H1 (cell line): Measurements from ENCODE around the gene LIMK2. TPM values are rescaled to one million over a fixed set of nuclear protein-coding genes. Genes with fewer than 3 reads are reported as not detected.

ENCODE experiments used
- CTCF ChIA-PET: fragments of 300-600 bp; sonication (Branson Sonifier 250); formaldehyde crosslinking; loops from one replicate; lab custom pipeline; 2021; ENCODE audit not compliant: partially characterized antibody; lab: Charles Lee
- POLR2A ChIA-PET: fragments of 300-600 bp; sonication (Branson Sonifier 250); formaldehyde crosslinking; loops from one replicate; lab custom pipeline; 2021; ENCODE audit warnings: inconsistent platforms; ENCODE audit not compliant: partially characterized antibody; lab: Charles Lee
- DNase-seq, 2 experiments: peaks; one replicate each; pipeline versions ENCODE4 v3.0.0 to v3.0.0-alpha.2; 2010 to 2022; ENCODE audit warnings: low spot score in 2 of 2, low read depth in 1 of 2, mixed read lengths in 1 of 2
- FAIRE-seq: peaks from 2 replicates; lab custom pipeline; 2011; peaks lifted over from hg19 to GRCh38; lab: Jason Lieb, UNC
- H2AFZ ChIP-seq: 2 replicates; pipeline ENCODE4 v1.8.1; 2012; ENCODE audit warnings: low read length, inconsistent platforms
- H2AK5ac ChIP-seq: 2 replicates; pipeline ENCODE4 v1.6.1; 2013; ENCODE audit warnings: low read depth, low read length
- H2BK120ac ChIP-seq: replicated peaks from 2 replicates; pipeline ENCODE3; 2013; ENCODE audit warnings: low read depth, low read length, inconsistent platforms
- H2BK12ac ChIP-seq: 2 replicates; pipeline ENCODE4 v1.6.1; 2013; ENCODE audit warnings: low read depth, low read length
- H2BK15ac ChIP-seq: 2 replicates; pipeline ENCODE4 v1.6.1; 2013; ENCODE audit warnings: low read length
- H2BK20ac ChIP-seq: 2 replicates; pipeline ENCODE4 v1.6.1; 2013; ENCODE audit warnings: low read length
- H2BK5ac ChIP-seq: 2 replicates; pipeline ENCODE4 v1.6.1; 2013; ENCODE audit warnings: low read depth, low read length
- H3K14ac ChIP-seq: 2 replicates; pipeline ENCODE4 v1.6.1; 2013; ENCODE audit warnings: inconsistent platforms; ENCODE audit not compliant: insufficient read length
- H3K18ac ChIP-seq: 2 replicates; pipeline ENCODE4 v1.6.1; 2013; ENCODE audit warnings: low read length; ENCODE audit errors: extremely low read depth
- H3K23ac ChIP-seq: 2 replicates; pipeline ENCODE4 v1.6.1; 2013; ENCODE audit warnings: inconsistent platforms; ENCODE audit not compliant: insufficient read length
- H3K23me2 ChIP-seq: 2 replicates; pipeline ENCODE4 v1.6.1; 2013; ENCODE audit warnings: low read depth, low read length
- H3K27ac ChIP-seq: 2 replicates; pipeline ENCODE4 v1.6.1; 2011; ENCODE audit warnings: low read depth, low read length, inconsistent platforms
- H3K27me3 ChIP-seq, 4 experiments: replicated peaks in 1 of 4; 1 replicate in 1 of 4; 2 replicates in 3 of 4; pipeline versions ENCODE4 v1.6.1 to v1.8.1; 2011 to 2013; ENCODE audit warnings: low read length in 3 of 4, mild to moderate bottlenecking in 3 of 4, inconsistent platforms in 2 of 4, mixed read lengths in 2 of 4, moderate library complexity in 1 of 4; ENCODE audit not compliant: control insufficient read depth in 3 of 4, insufficient read depth in 3 of 4; ENCODE audit errors: extremely low read depth in 1 of 4
- H3K36me3 ChIP-seq, 4 experiments: 2 replicates each; pipeline versions ENCODE4 v1.6.1 to v1.8.1; 2011 to 2013; ENCODE audit warnings: mild to moderate bottlenecking in 4 of 4, low read length in 3 of 4, moderate library complexity in 2 of 4, control low read depth in 1 of 4, inconsistent platforms in 1 of 4; ENCODE audit not compliant: insufficient read depth in 4 of 4, control insufficient read depth in 2 of 4
- H3K4ac ChIP-seq: replicated peaks from 2 replicates; pipeline ENCODE3; 2013; ENCODE audit warnings: low read length, low read depth, mixed read lengths, inconsistent platforms; ENCODE audit not compliant: insufficient read length
- H3K4me1 ChIP-seq, 4 experiments: replicated peaks in 1 of 4; 1 replicate in 1 of 4; 2 replicates in 3 of 4; pipeline versions ENCODE4 v1.6.1 to v1.8.1; 2011 to 2013; ENCODE audit warnings: low read length in 3 of 4, inconsistent platforms in 2 of 4, mixed read lengths in 1 of 4; ENCODE audit not compliant: insufficient read depth in 4 of 4, control insufficient read depth in 3 of 4
- H3K4me2 ChIP-seq, 2 experiments: 2 replicates each; pipeline versions ENCODE4 v1.6.1 to v1.8.1; 2011 to 2013; ENCODE audit warnings: low read depth in 2 of 2, low read length in 2 of 2, control low read depth in 1 of 2, inconsistent platforms in 1 of 2, mild to moderate bottlenecking in 1 of 2; ENCODE audit not compliant: insufficient read depth in 1 of 2
- H3K4me3 ChIP-seq, 4 experiments: fragments of 200-600, 300-600 bp in 1 of 4; sonication (generic), shearing (Covaris generic), sonication (Bioruptor Twin) in 1 of 4; 2 replicates each; pipeline versions ENCODE4 v1.5.1 to v1.8.1; 2011 to 2016; ENCODE audit warnings: low read length in 4 of 4, low read depth in 3 of 4, control low read depth in 2 of 4, inconsistent platforms in 2 of 4, mild to moderate bottlenecking in 2 of 4, mixed read lengths in 1 of 4, moderate library complexity in 1 of 4; ENCODE audit not compliant: insufficient read depth in 2 of 4; ENCODE audit errors: extremely low read depth in 1 of 4
- H3K56ac ChIP-seq: replicated peaks from 2 replicates; pipeline ENCODE3; 2013; ENCODE audit warnings: low read depth, mild to moderate bottlenecking, mixed read lengths, low read length, inconsistent platforms; ENCODE audit not compliant: insufficient read length
- H3K79me1 ChIP-seq: 2 replicates; pipeline ENCODE4 v1.6.1; 2013; ENCODE audit warnings: low read depth, low read length, control low read depth
- H3K79me2 ChIP-seq, 2 experiments: 2 replicates each; pipeline versions ENCODE4 v1.6.1 to v1.8.1; 2012 to 2013; ENCODE audit warnings: low read length in 2 of 2, mild to moderate bottlenecking in 2 of 2, inconsistent platforms in 1 of 2; ENCODE audit not compliant: insufficient read depth in 2 of 2, control insufficient read depth in 1 of 2
- H3K9ac ChIP-seq, 4 experiments: replicated peaks in 1 of 4; 1 replicate in 1 of 4; 2 replicates in 3 of 4; pipeline versions ENCODE4 v1.6.1 to v1.8.1; 2011 to 2013; ENCODE audit warnings: low read depth in 3 of 4, low read length in 3 of 4, control low read depth in 2 of 4, mild to moderate bottlenecking in 2 of 4, moderate library complexity in 2 of 4, inconsistent platforms in 1 of 4; ENCODE audit errors: extremely low read depth in 1 of 4
- H3K9me3 ChIP-seq, 2 experiments: 2 replicates each; pipeline versions ENCODE4 v1.6.1 to v1.8.1; 2012 to 2013; ENCODE audit warnings: mild to moderate bottlenecking in 2 of 2, moderate library complexity in 2 of 2, control low read depth in 1 of 2, inconsistent platforms in 1 of 2, low read depth in 1 of 2, low read length in 1 of 2, mixed read lengths in 1 of 2; ENCODE audit not compliant: insufficient read depth in 2 of 2
- H4K20me1 ChIP-seq, 2 experiments: replicated peaks in 1 of 2; 2 replicates each; pipeline versions ENCODE3 to v1.8.1; 2011 to 2013; ENCODE audit warnings: inconsistent platforms in 2 of 2, low read length in 2 of 2, mild to moderate bottlenecking in 1 of 2; ENCODE audit not compliant: insufficient read depth in 2 of 2, control insufficient read depth in 1 of 2
- H4K5ac ChIP-seq: 2 replicates; pipeline ENCODE4 v1.6.1; 2013; ENCODE audit warnings: low read length, low read depth, mixed read lengths, inconsistent platforms; ENCODE audit not compliant: insufficient read length
- H4K8ac ChIP-seq: 2 replicates; pipeline ENCODE4 v1.8.0; 2013; ENCODE audit warnings: mild to moderate bottlenecking, moderate library complexity, low read length, inconsistent platforms; ENCODE audit not compliant: insufficient read depth; ENCODE audit errors: extremely low read depth
- H4K91ac ChIP-seq: replicated peaks from 2 replicates; pipeline ENCODE3; 2013; ENCODE audit warnings: low read length, mixed read lengths, inconsistent platforms; ENCODE audit not compliant: insufficient read length
- SIX5 ChIP-seq: IDR thresholded peaks from 2 replicates; pipeline ENCODE4 v1.6.1; 2011; ENCODE audit warnings: mild to moderate bottlenecking, low read depth, low read length
- USF2 ChIP-seq: IDR thresholded peaks from 2 replicates; pipeline ENCODE4 v1.6.1; 2011; ENCODE audit warnings: low read length, improper control_type of control experiment
- WGBS, 2 experiments: shearing (Covaris generic) in 1 of 2; methylation state at CpG; one replicate each; pipeline versions ENCODE4 v1.1.6 to v1.1.7; 2013 to 2015; ENCODE audit warnings: low lambda C conversion rate in 2 of 2, mixed read lengths in 2 of 2, inconsistent platforms in 1 of 2, low coverage in 1 of 2, missing lambda C conversion rate in 1 of 2; ENCODE audit not compliant: insufficient replicate concordance in 2 of 2, insufficient coverage in 1 of 2, insufficient read length in 1 of 2; ENCODE audit errors: extremely low coverage in 1 of 2, missing lambda C conversion rate in 1 of 2; 5-methylcytosine and 5-hydroxymethylcytosine counted together
- polyA plus RNA-seq, 7 experiments: library from polyadenylated mRNA; depleted of rRNA in 3 of 7; stranded (reverse) in 5 of 7; unstranded in 2 of 7; fragments of >200 nt in 5 of 7; fragments of 200-250 nt in 2 of 7; gene quantifications; 1 replicate in 5 of 7; 2 replicates in 1 of 7; 4 replicates in 1 of 7; pipeline versions ENCODE4 v1.2.1 to v1.2.3, GENCODE V29; 2011 to 2013; ENCODE audit warnings: missing spikeins in 2 of 7, mixed read lengths in 2 of 7
- total RNA-seq: library from RNA; stranded (reverse); fragmentation: NEBNext Ultra II Directional; extraction: Animal tissue kit (Norgen Biotek cat#: 25700); gene quantifications from 2 replicates; pipeline ENCODE4 v1.2.1, GENCODE V29; 2021

The LIMK2 gene
- total and polyA plus RNA-seq, 2 of the 8 experiments (the other 6 are each of a cell fraction or from before 2014, with no cell fraction given): 13.2 to 37.6 TPM

- H3K14ac ChIP-seq: no peak overlapping the region
- no peaks in the 10 kb centered on the region for H3K79me2 ChIP-seq
- no peaks in the 10 kb centered on the region for H3K4me1 ChIP-seq
- H2AFZ ChIP-seq: no peak overlapping the region
- H2AK5ac ChIP-seq: no peak overlapping the region
- no peaks in the 10 kb centered on the region for H3K9me3 ChIP-seq
- no peaks in the 10 kb centered on the region for H3K27me3 ChIP-seq
- no peaks in the 10 kb centered on the region for H4K20me1 ChIP-seq
- no peak overlapping the region for H3K18ac ChIP-seq
- FAIRE-seq (no peak), DNase-seq (no peak)
- H2BK20ac ChIP-seq: no peak overlapping the region
- POLR2A ChIA-PET: interaction anchor here (0.6 to 2.7 kb wide), 4 partner anchors 21 to 61 kb away, joined by 3 to 6 read pairs (median 4); no protein-coding TSS in a partner anchor
- H4K91ac ChIP-seq: no peak overlapping the region
- no peak overlapping the region for H4K5ac ChIP-seq
- no peaks in the 10 kb centered on the region for H3K36me3 ChIP-seq
- CTCF ChIA-PET: interaction anchor here (0.9 to 4.9 kb wide), 3 partner anchors 9 to 29 kb away, joined by 3 to 41 read pairs (median 5); no protein-coding TSS in a partner anchor
- H3K23me2 ChIP-seq: no peaks in the 10 kb centered on the region
- no peak overlapping the region for H3K4me2 ChIP-seq
- WGBS, 2 experiments: 88% methylated on average over 3 of the region's 3 CpGs; no CpG with 5 or more reads in 1 of the 2 experiments
- H2BK12ac ChIP-seq: no peak overlapping the region
- no peak overlapping the region for H3K9ac ChIP-seq
- TF ChIP-seq SIX5: no peak
- TF ChIP-seq USF2: no peak
- H3K23ac ChIP-seq: no peak overlapping the region
- no peak overlapping the region for H4K8ac ChIP-seq
- no peak overlapping the region for H2BK120ac ChIP-seq
- no peak overlapping the region for H3K56ac ChIP-seq
- H2BK5ac ChIP-seq: no peak overlapping the region
- H3K79me1 ChIP-seq: no peaks in the 10 kb centered on the region
- H3K4ac ChIP-seq: no peak overlapping the region
- H3K4me3 ChIP-seq: no peak overlapping the region
- no peak overlapping the region for H2BK15ac ChIP-seq
- no peak overlapping the region for H3K27ac ChIP-seq
Measured at GRCh38 chr22:31302537-31302936, 90.4 kb downstream of the LIMK2 start.
